ENCODE measurements around the gene PHC1.

DNA sequence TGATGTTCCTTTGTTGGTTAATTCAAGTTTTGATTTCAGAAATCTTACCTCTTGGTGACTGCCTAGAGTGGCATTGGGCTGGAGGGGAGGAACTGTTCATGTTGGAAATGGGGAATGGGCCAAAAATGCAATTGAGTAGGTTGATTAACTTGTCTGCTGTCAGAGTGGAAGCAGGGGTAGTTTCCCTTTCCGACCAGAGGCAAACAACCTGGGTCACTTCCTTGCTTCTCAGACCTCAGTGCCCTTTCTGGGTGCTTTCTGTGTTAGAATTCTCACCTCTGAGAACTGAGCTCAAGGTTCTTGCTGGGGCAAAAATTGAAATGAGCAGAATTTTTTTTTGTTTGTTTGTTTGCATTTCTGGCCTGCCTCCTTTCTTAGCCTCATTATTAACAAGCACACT, 37.4 kb downstream of the PHC1 start:
- TF ChIP-seq POLR2A (IDR thresholded peaks at IDR 0.05), result no peak
- no peak for TF ChIP-seq CTCF (IDR thresholded peaks at IDR 0.05)
- no peak for TF ChIP-seq POLR2AphosphoS5 (IDR thresholded peaks at IDR 0.05)
- TF ChIP-seq EP300 (IDR thresholded peaks at IDR 0.05), result no peak

All from sigmoid colon (tissue), 4 donors.